OCI-LY7 (cell line): ENCODE measurements around the gene TEX2. TPM values are rescaled to one million over a fixed set of nuclear protein-coding genes. Genes with fewer than 3 reads are reported as not detected.

ENCODE experiments used
- BruUV-seq: library from RNA; stranded (reverse); fragments of 400-500 nt; replicated peaks from 2 replicates; lab custom pipeline; 2021; lab: Mats Ljungman, UMichigan
- CTCF ChIA-PET: fragments of 300-600 bp; sonication (Branson Sonifier 250); formaldehyde crosslinking; loops from one replicate; lab custom pipeline; 2022; ENCODE audit warnings: antibody characterized with exemption; ENCODE audit not compliant: unreplicated experiment; lab: Charles Lee
- POLR2A ChIA-PET: fragments of 300-600 bp; sonication (Branson Sonifier 250); formaldehyde crosslinking; loops from one replicate; lab custom pipeline; 2022; ENCODE audit warnings: antibody characterized with exemption; lab: Charles Lee
- DNase-seq: peaks from one replicate; pipeline ENCODE4 v3.0.0-alpha.2; 2015; ENCODE audit warnings: low spot score
- H2AFZ ChIP-seq: fragments of 200-600 bp; sonication (generic), shearing (Covaris generic); 2 replicates; pipeline ENCODE4 v1.6.1; 2014; ENCODE audit warnings: mild to moderate bottlenecking, antibody characterized with exemption, low read length, moderate library complexity
- H3K27ac ChIP-seq: fragments of 200-600 bp; sonication (generic); 2 replicates; pipeline ENCODE4 v1.5.1; 2014; ENCODE audit warnings: mixed run types, low read depth, mild to moderate bottlenecking, moderate library complexity, low read length, inconsistent platforms; ENCODE audit not compliant: poor library complexity, severe bottlenecking
- H3K36me3 ChIP-seq: fragments of 200-600 bp; sonication (generic); 2 replicates; pipeline ENCODE4 v1.6.1; 2014; ENCODE audit warnings: mild to moderate bottlenecking, antibody characterized with exemption, low read length, moderate library complexity, mixed read lengths; ENCODE audit not compliant: insufficient read depth
- H3K4me1 ChIP-seq: fragments of 200-600 bp; sonication (generic); 2 replicates; pipeline ENCODE4 v1.5.1; 2014; ENCODE audit warnings: mild to moderate bottlenecking, low read length; ENCODE audit not compliant: insufficient read depth, poor library complexity, severe bottlenecking
- H3K4me2 ChIP-seq: fragments of 200-600 bp; sonication (generic); 2 replicates; pipeline ENCODE4 v1.6.1; 2014; ENCODE audit warnings: mild to moderate bottlenecking, low read length
- H3K4me3 ChIP-seq: fragments of 200-600 bp; sonication (generic); 2 replicates; pipeline ENCODE4 v1.5.1; 2014; ENCODE audit warnings: mild to moderate bottlenecking, low read depth, low read length; ENCODE audit not compliant: poor library complexity, severe bottlenecking
- H3K79me2 ChIP-seq: fragments of 200-600 bp; sonication (generic); 2 replicates; pipeline ENCODE4 v1.6.1; 2016; ENCODE audit warnings: low read depth, mild to moderate bottlenecking, low read length, moderate library complexity, mixed read lengths; ENCODE audit not compliant: insufficient read depth
- H3K9me2 ChIP-seq: fragments of 200-600 bp; sonication (generic); 2 replicates; pipeline ENCODE4 v1.6.1; 2016; ENCODE audit warnings: mild to moderate bottlenecking, low read length, mixed read lengths; ENCODE audit not compliant: insufficient read depth
- H3K9me3 ChIP-seq: fragments of 200-600 bp; sonication (generic); 2 replicates; pipeline ENCODE4 v1.6.1; 2014; ENCODE audit warnings: mild to moderate bottlenecking, mixed run types, low read length, mixed read lengths
- H4K20me1 ChIP-seq: fragments of 200-600 bp; sonication (generic); 2 replicates; pipeline ENCODE4 v1.6.1; 2014; ENCODE audit warnings: mild to moderate bottlenecking, antibody characterized with exemption, low read length, moderate library complexity, mixed read lengths; ENCODE audit not compliant: insufficient read depth
- CTCF ChIP-seq: fragments of 200-600 bp; sonication (generic); conservative IDR thresholded peaks from 2 replicates; pipeline ENCODE4 v1.5.1; 2014; ENCODE audit warnings: mild to moderate bottlenecking, antibody characterized with exemption, low read length, moderate library complexity, mixed read lengths
- EZH2phosphoT487 ChIP-seq: fragments of 200-600 bp; sonication (generic); IDR thresholded peaks from 2 replicates; pipeline ENCODE4 v1.6.1; 2018; ENCODE audit warnings: low read depth, borderline replicate concordance, mild to moderate bottlenecking, mixed run types, antibody characterized with exemption, low read length, moderate library complexity, mixed read lengths
- intact Hi-C: fragments of 100-400 bp; cut with micrococcal nuclease; formaldehyde crosslinking; loops from one replicate; pipeline ENCODE4 v1.10.0; 2022; ENCODE audit not compliant: unreplicated experiment
- total RNA-seq, 2 experiments: library from RNA; depleted of rRNA in 1 of 2; stranded (reverse); fragments of >200 nt in 1 of 2; shearing (Covaris generic) in 1 of 2; gene quantifications; 2 replicates each; pipeline ENCODE4 v1.2.3, GENCODE V29; 2014 to 2022

TEX2 gene
- total RNA-seq, 2 experiments from 2014 or later, result 7.4 to 12.4 TPM

- Histone ChIP-seq H3K4me3 (no peak overlapping the region), H3K79me2 (peaks cover 11% of the 10 kb centered on the region; the same call in 1 of the 2 replicates), H3K9me3 (no peaks in the 10 kb centered on the region), H4K20me1 (no peaks in the 10 kb centered on the region; the same call in 1 of the 2 replicates), H3K9me2 (no peaks in the 10 kb centered on the region), H3K27ac (no peak overlapping the region), H2AFZ (no peak overlapping the region), H3K4me2 (no peak overlapping the region), H3K4me1 (peaks cover 10% of the 10 kb centered on the region), H3K36me3 (no peaks in the 10 kb centered on the region)
- intact Hi-C loops, result no loop called here
- DNase-seq, result no peak
- ChIA-PET CTCF (no interaction called here), POLR2A (no interaction called here)
- no peak for TF ChIP-seq CTCF
- no peak for TF ChIP-seq EZH2phosphoT487
- BruUV-seq, result no TSS peak
Measured at GRCh38 chr17:64256913-64257807, 5.9 kb downstream of the TEX2 start.

GRCh38 chr17:64255764-64256163 lies 7.3 kb downstream of the TEX2 start:
- TF ChIP-seq CTCF (no peak), EZH2phosphoT487 (no peak)
- POLR2A ChIA-PET, result interaction anchor here (0.6 kb wide), 1 partner anchor 167 kb away, joined by 8 read pairs; no protein-coding TSS in a partner anchor
- Histone ChIP-seq H3K4me2 (no peak overlapping the region), H3K27ac (no peak overlapping the region), H3K9me2 (no peaks in the 10 kb centered on the region), H3K79me2 (no peaks in the 10 kb centered on the region; the same call in 1 of the 2 replicates), H3K4me3 (no peak overlapping the region), H4K20me1 (no peaks in the 10 kb centered on the region), H3K4me1 (no peaks in the 10 kb centered on the region), H2AFZ (no peak overlapping the region), H3K36me3 (no peaks in the 10 kb centered on the region), H3K9me3 (no peaks in the 10 kb centered on the region)
- no TSS peak for BruUV-seq
- intact Hi-C loops, result no loop called here
- DNase-seq, result no peak
- CTCF ChIA-PET, result no interaction called here

- Histone ChIP-seq H4K20me1 (no peaks in the 10 kb centered on the region), H3K36me3 (no peaks in the 10 kb centered on the region), H3K27ac (no peak overlapping the region), H3K4me2 (no peak overlapping the region), H3K79me2 (no peaks in the 10 kb centered on the region), H3K4me1 (no peaks in the 10 kb centered on the region), H3K9me2 (no peaks in the 10 kb centered on the region), H3K4me3 (no peak overlapping the region), H3K9me3 (no peaks in the 10 kb centered on the region), H2AFZ (no peak overlapping the region)
- TF ChIP-seq EZH2phosphoT487 (no peak), CTCF (no peak)
- ChIA-PET CTCF (no interaction called here), POLR2A (no interaction called here)
- intact Hi-C loops, result no loop called here
- no TSS peak for BruUV-seq
- DNase-seq, result no peak
Measured at GRCh38 chr17:64254755-64255154, 8.3 kb downstream of the TEX2 start.
